Retinal pigment epithelial cell (primary cell): ENCODE data around the gene DCHS1.

ENCODE experiments used
- DNase-seq: peaks from one replicate; pipeline ENCODE4 v3.0.0-alpha.2; 2010; ENCODE audit warnings: low read depth
- H3K4me3 ChIP-seq: 2 replicates; pipeline ENCODE4 v1.5.1; 2011; ENCODE audit warnings: mild to moderate bottlenecking, low read length, control low read depth, moderate library complexity
- CTCF ChIP-seq: conservative IDR thresholded peaks from 2 replicates; pipeline ENCODE4 v1.5.1; 2011; ENCODE audit warnings: low read depth, low read length, control low read depth, inconsistent platforms

DCHS1 gene

GRCh38 chr11:6598555-6598954 is 57.1 kb downstream of the DCHS1 start:
- TF ChIP-seq CTCF, result no peak
- no peak overlapping the region for H3K4me3 ChIP-seq

GRCh38 chr11:6596239-6596877 is 59.3 kb downstream of the DCHS1 start:
- no peak overlapping the region for H3K4me3 ChIP-seq
- TF ChIP-seq CTCF, result no peak
- DNase-seq, result no peak

More at GRCh38 chr11:6598555-6598954, 57.1 kb downstream of the DCHS1 start:
- no peak for DNase-seq

GRCh38 chr11:6594142-6594768 is 61.4 kb downstream of the DCHS1 start:
- DNase-seq, result no peak
- TF ChIP-seq CTCF, result no peak
- no peak overlapping the region for H3K4me3 ChIP-seq

DNA sequence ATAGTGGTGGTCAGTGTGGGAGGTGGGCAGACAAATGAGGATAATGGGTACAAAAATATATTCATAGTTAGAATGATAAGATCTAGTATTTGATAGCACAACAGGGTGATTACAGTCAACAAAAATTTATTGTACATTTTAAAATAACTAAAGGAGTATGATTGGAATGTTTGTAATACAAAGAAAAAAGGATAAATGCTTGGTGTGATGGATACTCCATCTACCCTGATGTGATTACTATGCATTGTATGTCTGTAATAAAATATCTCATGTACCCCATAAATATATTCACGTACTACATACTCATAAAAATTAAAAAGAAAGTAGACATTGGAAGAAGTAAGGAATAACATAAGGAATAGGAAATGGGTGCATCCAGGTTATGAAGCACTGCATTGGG is 67.6 kb downstream of the DCHS1 start:
- no peak for DNase-seq
- no peak overlapping the region for H3K4me3 ChIP-seq
- TF ChIP-seq CTCF, result no peak

DNA sequence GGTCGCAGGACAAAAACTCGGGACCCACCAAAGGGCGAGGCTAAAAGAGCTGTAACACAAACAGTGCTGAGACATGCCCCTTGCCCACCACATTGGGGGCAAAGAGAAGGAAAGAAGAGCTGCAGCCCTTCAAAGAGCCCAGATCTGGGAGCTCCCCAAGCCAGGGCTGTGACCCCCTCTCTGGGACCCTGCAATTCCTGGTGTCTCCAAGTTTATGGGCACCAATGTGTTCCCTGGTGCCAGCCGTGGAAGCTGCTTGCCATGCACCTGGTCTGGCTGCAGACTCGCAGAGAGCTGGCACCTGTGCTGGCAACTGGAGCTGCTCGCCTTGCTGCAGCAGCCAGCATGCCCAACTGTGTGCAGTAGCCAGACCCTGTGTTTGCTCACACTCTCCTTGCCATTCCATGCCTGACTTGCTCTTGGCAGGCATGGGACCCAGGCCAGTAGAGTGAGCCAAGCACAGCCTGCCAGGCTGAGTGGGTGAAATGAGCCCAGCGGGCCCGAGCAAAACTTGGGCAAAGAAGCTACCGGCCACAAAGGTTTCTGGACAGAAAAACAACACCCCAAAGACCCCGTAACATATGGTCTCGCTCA is 68.2 kb downstream of the DCHS1 start:
- H3K4me3 ChIP-seq, result no peak overlapping the region
- DNase-seq, result no peak
- no peak for TF ChIP-seq CTCF

DNA sequence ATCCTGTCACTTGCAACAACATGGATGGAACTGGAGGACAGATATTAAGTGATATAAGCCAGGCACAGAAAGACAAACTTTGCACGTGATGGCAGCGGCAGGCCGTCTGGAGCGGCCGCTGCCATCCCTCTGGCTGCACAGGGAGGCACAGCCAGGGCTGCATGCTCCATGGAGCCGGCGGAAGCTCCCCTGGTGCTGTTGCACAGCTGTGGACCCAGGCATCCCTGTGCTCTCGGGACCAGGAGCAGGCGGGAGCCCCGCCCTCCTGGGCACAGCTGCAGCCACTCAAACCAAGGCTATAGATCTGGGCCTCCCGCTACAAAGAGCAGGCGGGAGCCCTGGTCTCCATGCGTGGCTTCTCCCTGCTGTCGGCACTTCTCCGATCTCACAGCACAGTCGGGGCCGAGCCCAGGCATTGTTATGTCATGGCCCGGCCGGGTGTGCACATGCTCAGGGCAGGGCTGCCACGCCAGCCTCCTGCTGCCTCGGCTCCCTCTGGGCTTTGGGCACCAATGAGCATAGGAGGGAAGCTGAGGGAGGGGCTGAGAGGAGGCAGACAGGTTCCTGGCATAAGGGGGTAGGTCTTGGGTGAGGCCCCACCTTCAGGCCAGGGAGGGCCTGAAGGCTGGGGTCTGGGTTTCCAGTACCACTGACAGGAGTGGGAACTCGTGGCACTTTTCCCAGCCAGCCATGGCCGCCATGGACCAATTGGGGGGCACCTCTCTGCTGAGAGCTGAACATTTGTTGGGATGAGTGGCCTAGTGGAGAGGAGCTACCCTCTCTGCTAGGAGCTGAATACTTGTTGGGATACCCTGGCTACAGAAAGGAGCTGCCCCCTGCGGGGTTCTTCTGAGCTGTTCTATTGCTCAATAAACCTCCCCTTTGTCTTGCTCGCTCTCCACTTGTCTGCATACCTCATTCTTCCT is 68.9 kb downstream of the DCHS1 start:
- no peak for DNase-seq

More for the DNA sequence above, 68.9 kb downstream of the DCHS1 start:
- no peak for TF ChIP-seq CTCF
- no peak overlapping the region for H3K4me3 ChIP-seq
